B cell (primary cell): ENCODE measurements around the gene CCN5. TPM values are rescaled to one million over a fixed set of nuclear protein-coding genes. Genes with fewer than 3 reads are reported as not detected.

Experiments
- ATAC-seq: fragments of 200-7000 bp; cut with Tn5 transposase; one replicate; pipeline ENCODE4 v1.10.0; 2021; ENCODE audit warnings: low read depth, mild to moderate bottlenecking, moderate number of reproducible peaks, moderate library complexity
- CTCF ChIA-PET: fragments of 350-600 bp; sonication (Branson Sonifier 250); formaldehyde crosslinking; loops from one replicate; lab custom pipeline; 2021; ENCODE audit warnings: antibody characterized with exemption, inconsistent platforms; lab: Charles Lee
- POLR2A ChIA-PET: fragments of 350-600 bp; sonication (Branson Sonifier 250); formaldehyde crosslinking; loops from one replicate; lab custom pipeline; 2021; ENCODE audit warnings: antibody characterized with exemption; lab: Charles Lee
- DNase-seq: peaks from one replicate; pipeline ENCODE4 v3.0.0; 2013
- H2AFZ ChIP-seq: 2 replicates; pipeline ENCODE4 v1.6.1; 2012; ENCODE audit warnings: mild to moderate bottlenecking, low read depth, low read length; ENCODE audit not compliant: insufficient read depth, poor library complexity, severe bottlenecking
- H3K27ac ChIP-seq, 2 donors: 1 replicate in 1 of 2; 2 replicates in 1 of 2; pipeline ENCODE4 v1.5.1; 2012 to 2013; ENCODE audit warnings: low read length in 2 of 2, mild to moderate bottlenecking in 2 of 2, moderate library complexity in 1 of 2
- H3K27me3 ChIP-seq, 4 experiments: fragments of 200-600 bp in 1 of 4; sonication (generic) in 1 of 4; replicated peaks in 1 of 4; 1 replicate in 2 of 4; 2 replicates in 2 of 4; pipeline versions ENCODE4 v1.6.1 to v1.7.0; 2013 to 2016; ENCODE audit warnings: low read length in 3 of 4, mild to moderate bottlenecking in 2 of 4, mixed read lengths in 1 of 4, moderate library complexity in 1 of 4; ENCODE audit not compliant: insufficient read depth in 4 of 4, control insufficient read depth in 3 of 4; ENCODE audit errors: control extremely low read depth in 1 of 4
- H3K36me3 ChIP-seq, 2 experiments: replicated peaks in 1 of 2; 1 replicate in 1 of 2; 2 replicates in 1 of 2; pipeline versions ENCODE4 v1.6.1 to v1.7.1; 2013; ENCODE audit warnings: low read length in 1 of 2; ENCODE audit not compliant: insufficient read depth in 2 of 2, control insufficient read depth in 1 of 2; ENCODE audit errors: control extremely low read depth in 1 of 2, extremely low read depth in 1 of 2
- H3K4me1 ChIP-seq, 2 donors: fragments of 200-600 bp in 1 of 2; sonication (generic) in 1 of 2; 1 replicate in 1 of 2; 2 replicates in 1 of 2; pipeline versions ENCODE4 v1.5.1 to v1.6.1; 2013 to 2017; ENCODE audit warnings: low read length in 2 of 2; ENCODE audit not compliant: control insufficient read depth in 2 of 2, insufficient read depth in 2 of 2
- H3K4me2 ChIP-seq: replicated peaks from 2 replicates; pipeline ENCODE3; 2012; ENCODE audit warnings: mild to moderate bottlenecking, low read depth, low read length; ENCODE audit not compliant: poor library complexity, severe bottlenecking
- H3K4me3 ChIP-seq, 5 experiments: fragments of 200-600 bp in 1 of 5; sonication (generic) in 1 of 5; 1 replicate in 3 of 5; 2 replicates in 2 of 5; pipeline versions ENCODE4 v1.5.1 to v1.7.0; 2011 to 2016; ENCODE audit warnings: low read length in 4 of 5, mild to moderate bottlenecking in 4 of 5, low read depth in 2 of 5, control low read depth in 1 of 5, moderate library complexity in 1 of 5; ENCODE audit not compliant: insufficient read depth in 1 of 5; ENCODE audit errors: control extremely low read depth in 1 of 5, extremely low read depth in 1 of 5
- H3K79me2 ChIP-seq: fragments of 200-600 bp; sonication (generic); one replicate; pipeline ENCODE4 v1.6.0; 2016; ENCODE audit warnings: low read length; ENCODE audit not compliant: control insufficient read depth, insufficient read depth
- H3K9ac ChIP-seq: fragments of 200-600 bp; sonication (generic); 2 replicates; pipeline ENCODE4 v1.6.1; 2017; ENCODE audit warnings: mild to moderate bottlenecking, low read length, moderate library complexity
- H3K9me3 ChIP-seq, 3 donors: one replicate each; pipeline versions ENCODE4 v1.6.1 to v1.7.1; 2013; ENCODE audit warnings: low read length in 2 of 3; ENCODE audit not compliant: control insufficient read depth in 2 of 3, insufficient read depth in 1 of 3; ENCODE audit errors: control extremely low read depth in 1 of 3
- H4K20me1 ChIP-seq: 2 replicates; pipeline ENCODE4 v1.6.0; 2012; ENCODE audit warnings: mild to moderate bottlenecking, low read length; ENCODE audit not compliant: insufficient read depth, control insufficient read depth, poor library complexity, severe bottlenecking
- H3K27ac Mint-ChIP-seq: one replicate; pipeline ENCODE4 v1.8.0; 2021; ENCODE audit warnings: mixed read lengths
- H3K27me3 Mint-ChIP-seq: one replicate; pipeline ENCODE4 v1.8.0; 2021; ENCODE audit warnings: mixed read lengths
- H3K4me1 Mint-ChIP-seq: one replicate; pipeline ENCODE4 v1.8.0; 2021; ENCODE audit warnings: mixed read lengths
- H3K4me3 Mint-ChIP-seq: one replicate; pipeline ENCODE4 v1.8.0; 2021; ENCODE audit warnings: mixed read lengths
- H3K9me3 Mint-ChIP-seq: one replicate; pipeline ENCODE4 v1.8.0; 2022; ENCODE audit warnings: mixed read lengths; ENCODE audit not compliant: insufficient read depth
- EZH2 ChIP-seq: IDR thresholded peaks from 2 replicates; pipeline ENCODE4 v1.6.1; 2012; ENCODE audit warnings: borderline replicate concordance, low read depth, mild to moderate bottlenecking, moderate library complexity, low read length; ENCODE audit not compliant: insufficient read depth, poor library complexity, severe bottlenecking
- WGBS: methylation state at CpG from one replicate; pipeline ENCODE4 v1.1.5; 2013; ENCODE audit warnings: missing lambda C conversion rate; ENCODE audit not compliant: insufficient coverage; 5-methylcytosine and 5-hydroxymethylcytosine counted together
- intact Hi-C: fragments of 100-400 bp; cut with micrococcal nuclease; formaldehyde crosslinking; loops from one replicate; pipeline ENCODE4 v1.10.0; 2022
- polyA plus RNA-seq: library from polyadenylated mRNA; depleted of rRNA; stranded (reverse); fragments of >200 nt; gene quantifications from 2 replicates; pipeline ENCODE4 v1.2.3, GENCODE V29; 2012
- total RNA-seq, 2 donors: library from RNA; stranded (reverse); fragments of 120-200 nt in 1 of 2; gene quantifications; 1 replicate in 1 of 2; 2 replicates in 1 of 2; pipeline versions ENCODE4 v1.2.3 to v1.2.4, GENCODE V29; 2013 to 2022
- TF ChIP-seq, protein P1 (sequence below): fragments of 200-600 bp; IDR thresholded peaks from one replicate; pipeline ENCODE4 v1.8.0; 2022; ENCODE audit warnings: antibody characterized with exemption, mild to moderate bottlenecking

CCN5 gene
- total and polyA plus RNA-seq, 2 donors (not counting 1 experiment from before 2014, with no cell fraction given) = not detected

DNA sequence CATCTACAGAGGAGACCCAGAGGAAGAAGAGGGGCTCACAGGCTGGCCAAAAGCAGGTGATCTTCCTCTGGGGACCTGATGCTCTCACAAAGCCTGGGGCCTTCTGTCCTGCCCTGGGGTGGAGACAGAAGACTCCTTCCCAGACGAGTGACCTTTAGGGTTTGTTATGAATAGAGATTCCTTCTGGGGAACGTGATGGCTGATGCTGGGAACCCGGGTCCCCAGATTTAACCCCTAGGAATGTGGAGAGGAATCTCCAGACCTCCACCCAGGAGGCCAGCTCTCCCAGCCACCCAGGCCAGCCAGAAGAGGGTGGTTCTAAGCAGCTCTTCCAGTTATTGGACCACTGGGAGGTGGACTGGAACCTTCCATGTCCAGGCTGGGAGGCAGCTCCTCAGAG, 16.8 kb upstream of the CCN5 start:
- H4K20me1 ChIP-seq = no peaks in the 10 kb centered on the region
- ChIA-PET CTCF (interaction anchor here (2.2 kb wide), 1 partner anchor 13 kb away, joined by 8 read pairs; no protein-coding TSS in a partner anchor), POLR2A (no interaction called here)
- Mint-ChIP-seq H3K9me3 (no peaks in the 10 kb centered on the region), H3K27me3 (no peaks in the 10 kb centered on the region), H3K4me1 (peaks cover 25% of the 10 kb centered on the region), H3K4me3 (no peak overlapping the region), H3K27ac (no peak overlapping the region)
- intact Hi-C loops = no loop called here
- H3K4me2 ChIP-seq = no peak overlapping the region
- TF ChIP-seq, protein P1, sequence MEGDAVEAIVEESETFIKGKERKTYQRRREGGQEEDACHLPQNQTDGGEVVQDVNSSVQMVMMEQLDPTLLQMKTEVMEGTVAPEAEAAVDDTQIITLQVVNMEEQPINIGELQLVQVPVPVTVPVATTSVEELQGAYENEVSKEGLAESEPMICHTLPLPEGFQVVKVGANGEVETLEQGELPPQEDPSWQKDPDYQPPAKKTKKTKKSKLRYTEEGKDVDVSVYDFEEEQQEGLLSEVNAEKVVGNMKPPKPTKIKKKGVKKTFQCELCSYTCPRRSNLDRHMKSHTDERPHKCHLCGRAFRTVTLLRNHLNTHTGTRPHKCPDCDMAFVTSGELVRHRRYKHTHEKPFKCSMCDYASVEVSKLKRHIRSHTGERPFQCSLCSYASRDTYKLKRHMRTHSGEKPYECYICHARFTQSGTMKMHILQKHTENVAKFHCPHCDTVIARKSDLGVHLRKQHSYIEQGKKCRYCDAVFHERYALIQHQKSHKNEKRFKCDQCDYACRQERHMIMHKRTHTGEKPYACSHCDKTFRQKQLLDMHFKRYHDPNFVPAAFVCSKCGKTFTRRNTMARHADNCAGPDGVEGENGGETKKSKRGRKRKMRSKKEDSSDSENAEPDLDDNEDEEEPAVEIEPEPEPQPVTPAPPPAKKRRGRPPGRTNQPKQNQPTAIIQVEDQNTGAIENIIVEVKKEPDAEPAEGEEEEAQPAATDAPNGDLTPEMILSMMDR = no peak
- TF ChIP-seq EZH2 = no peak
- no peak overlapping the region for H3K4me3 ChIP-seq
- DNase-seq = no peak
- H3K9ac ChIP-seq = no peak overlapping the region
- H3K27ac ChIP-seq = no peak overlapping the region
- no peaks in the 10 kb centered on the region for H3K36me3 ChIP-seq
- no peak for ATAC-seq
- H3K27me3 ChIP-seq = peaks cover 0 to 7% (median 0%) of the 10 kb centered on the region in 4 experiments
- no peak overlapping the region for H2AFZ ChIP-seq
- H3K4me1 ChIP-seq = peaks cover 7 to 11% of the 10 kb centered on the region in 2 donors
- no peaks in the 10 kb centered on the region for H3K79me2 ChIP-seq
- WGBS = 100% methylated on average over 1 of the region's 3 CpGs
- H3K9me3 ChIP-seq = no peaks in the 10 kb centered on the region

DNA sequence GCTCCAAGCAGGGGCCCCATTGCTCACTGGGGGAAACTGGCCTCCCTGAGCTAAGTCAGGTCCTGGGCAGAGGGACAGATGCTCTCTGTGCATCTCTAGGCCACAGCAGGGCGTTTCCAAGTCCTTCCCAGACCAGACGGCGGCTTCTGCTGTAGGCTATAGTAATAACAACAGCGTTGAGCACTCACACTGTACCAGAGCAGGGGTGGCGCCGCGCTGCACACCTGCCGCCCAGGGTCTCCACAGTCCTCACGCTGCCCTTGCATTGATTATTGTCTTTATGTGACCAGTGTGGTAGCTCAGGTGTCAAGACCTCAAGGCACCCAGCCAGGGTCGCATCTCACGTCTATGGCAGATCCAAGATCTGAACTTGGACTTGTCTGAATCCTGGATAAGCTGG, 14.9 kb upstream of the CCN5 start:
- H3K4me3 Mint-ChIP-seq = no peak overlapping the region
- H3K27me3 Mint-ChIP-seq = peaks cover 3% of the 10 kb centered on the region
- no peaks in the 10 kb centered on the region for H3K9me3 Mint-ChIP-seq
- peaks cover 0 to 7% (median 0%) of the 10 kb centered on the region in 4 experiments for H3K27me3 ChIP-seq
- ATAC-seq = no peak
- no peaks in the 10 kb centered on the region for H3K9me3 ChIP-seq
- peak overlapping the region; percentile 41 for H3K27ac Mint-ChIP-seq
- 99% methylated on average over 11 of the region's 11 CpGs for WGBS
- H3K27ac ChIP-seq = no peak overlapping the region
- H3K9ac ChIP-seq = no peak overlapping the region
- no peak overlapping the region for H3K4me3 ChIP-seq
- H2AFZ ChIP-seq = no peak overlapping the region
- no peak overlapping the region for H3K4me2 ChIP-seq
- H3K4me1 Mint-ChIP-seq = peaks cover 27% of the 10 kb centered on the region
- H4K20me1 ChIP-seq = no peaks in the 10 kb centered on the region
- DNase-seq = no peak
- no peak for TF ChIP-seq EZH2
- TF ChIP-seq, protein P1 = no peak
- intact Hi-C loops = no loop called here
- CTCF ChIA-PET = interaction anchor here (1.3 to 2.2 kb wide), 2 partner anchors 15 to 32 kb away, joined by 3 to 8 read pairs; no protein-coding TSS in a partner anchor
- POLR2A ChIA-PET = no interaction called here
- no peaks in the 10 kb centered on the region for H3K79me2 ChIP-seq
- no peaks in the 10 kb centered on the region for H3K36me3 ChIP-seq
- peaks cover 7 to 11% of the 10 kb centered on the region in 2 donors for H3K4me1 ChIP-seq
